ENCODE results near the gene CCDC183.
"Not testable (repeated sequence)": the region's sequence is repeated elsewhere in the genome, so short reads cannot be mapped to it uniquely, and the experiment has no call there.

Gene CCDC183

GRCh38 chr9:136840140-136840876 is 44.2 kb downstream of the CCDC183 start:
- no peak for DNase-seq

DNA sequence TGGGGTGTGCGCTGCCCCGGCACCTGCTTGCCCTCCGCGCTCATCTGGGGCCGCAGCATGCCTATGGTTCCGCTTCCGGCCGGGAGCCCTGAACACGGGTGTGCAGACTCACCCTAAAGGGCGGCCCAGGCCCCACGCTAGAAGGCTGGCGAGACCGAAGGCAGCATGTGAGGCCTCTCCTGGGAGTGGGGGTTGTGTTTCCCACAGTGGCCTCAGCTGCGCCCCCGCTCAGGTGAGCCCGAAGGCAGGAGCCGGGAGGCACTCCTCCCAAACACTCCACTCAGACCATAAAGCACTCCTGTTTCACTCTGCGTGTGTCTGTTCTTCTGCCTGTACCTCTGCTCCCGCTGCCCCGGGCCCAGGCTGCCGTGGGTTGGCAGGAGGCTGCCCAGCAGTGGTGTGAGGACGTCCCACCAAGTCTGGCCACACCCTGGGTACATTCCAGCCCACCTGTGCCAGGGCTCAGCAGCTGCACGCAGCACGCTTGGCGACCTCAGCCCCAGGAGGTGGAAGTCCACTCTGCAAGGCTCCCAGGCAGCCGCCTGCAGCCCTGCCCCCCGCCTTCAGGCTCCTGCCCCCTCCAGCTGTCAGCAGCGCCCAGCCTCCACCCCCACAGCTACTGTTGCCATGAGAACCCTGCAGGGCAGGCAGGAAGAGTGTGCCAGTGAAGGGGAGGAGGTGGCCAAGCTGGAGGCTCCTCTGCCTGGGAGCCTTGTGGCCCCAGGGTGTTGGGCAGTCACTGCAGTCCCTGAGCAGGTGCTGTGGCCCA is 44.9 kb downstream of the CCDC183 start:
- DNase-seq: peak; percentile 71

GRCh38 chr9:136841646-136842379 is 45.7 kb downstream of the CCDC183 start:
- peak; percentile 43 for DNase-seq

- DNase-seq: peak; percentile 48
Observed at GRCh38 chr9:136842380-136842948, 46.3 kb downstream of the CCDC183 start, which contains the start of gene AJM1. Gene AJM1 (plus strand): TSS chr9:136842478. CDS start chr9:136844415, 1,937 bp downstream.

GRCh38 chr9:136843159-136843800 is 47.1 kb downstream of the CCDC183 start:
- DNase-seq: not testable (repeated sequence)

DNA sequence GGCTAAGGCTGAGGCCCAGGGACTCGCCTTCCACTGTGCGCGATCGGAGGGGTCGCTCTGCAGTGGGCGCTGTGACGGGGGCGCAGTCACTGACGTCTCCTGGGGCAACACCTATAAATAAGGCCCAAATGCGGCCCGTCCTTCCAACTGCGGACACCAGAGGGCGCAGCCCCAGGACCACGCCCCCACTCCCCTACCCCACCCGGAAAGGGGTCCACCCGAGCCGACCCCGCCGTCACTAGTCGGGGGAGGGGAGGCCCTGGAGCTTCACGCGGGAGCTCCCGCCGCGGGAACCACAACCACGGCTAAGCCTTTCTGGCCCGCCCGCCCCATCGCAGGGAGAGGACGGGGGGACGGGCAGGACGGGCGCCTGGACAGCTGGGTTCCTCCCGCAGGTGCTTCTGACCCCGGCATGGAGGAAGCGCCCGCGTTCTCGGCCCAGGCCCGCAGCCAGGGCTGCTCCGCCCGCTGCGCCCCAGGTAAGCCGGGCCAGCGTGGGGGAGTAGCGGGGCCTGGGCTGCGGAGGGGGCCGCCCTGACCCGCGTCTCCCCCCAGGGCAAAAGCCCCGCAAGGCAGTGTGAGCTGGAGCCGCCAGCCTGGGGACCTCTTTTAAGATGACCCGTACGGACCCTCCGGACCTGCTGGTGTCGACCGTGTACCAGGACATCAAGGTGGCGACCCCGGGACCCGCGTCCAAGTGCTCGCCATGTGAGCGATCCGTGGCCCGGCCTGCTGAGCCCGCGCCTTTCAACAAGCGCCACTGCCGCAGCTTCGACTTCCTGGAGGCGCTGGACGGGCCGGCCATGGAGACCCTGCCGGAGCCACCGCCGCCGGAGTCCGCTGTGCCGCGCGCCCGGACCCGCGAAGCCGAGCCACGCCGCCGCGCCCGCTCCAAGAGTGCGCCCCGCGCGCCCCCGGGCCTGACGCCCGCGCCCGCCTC is 47.9 kb downstream of the CCDC183 start:
- DNase-seq: not testable (repeated sequence)

- no peak for DNase-seq
Observed at GRCh38 chr9:136844761-136845464, 48.8 kb downstream of the CCDC183 start.

- no peak for DNase-seq
Observed at GRCh38 chr9:136845465-136846260, 49.5 kb downstream of the CCDC183 start.

DNA sequence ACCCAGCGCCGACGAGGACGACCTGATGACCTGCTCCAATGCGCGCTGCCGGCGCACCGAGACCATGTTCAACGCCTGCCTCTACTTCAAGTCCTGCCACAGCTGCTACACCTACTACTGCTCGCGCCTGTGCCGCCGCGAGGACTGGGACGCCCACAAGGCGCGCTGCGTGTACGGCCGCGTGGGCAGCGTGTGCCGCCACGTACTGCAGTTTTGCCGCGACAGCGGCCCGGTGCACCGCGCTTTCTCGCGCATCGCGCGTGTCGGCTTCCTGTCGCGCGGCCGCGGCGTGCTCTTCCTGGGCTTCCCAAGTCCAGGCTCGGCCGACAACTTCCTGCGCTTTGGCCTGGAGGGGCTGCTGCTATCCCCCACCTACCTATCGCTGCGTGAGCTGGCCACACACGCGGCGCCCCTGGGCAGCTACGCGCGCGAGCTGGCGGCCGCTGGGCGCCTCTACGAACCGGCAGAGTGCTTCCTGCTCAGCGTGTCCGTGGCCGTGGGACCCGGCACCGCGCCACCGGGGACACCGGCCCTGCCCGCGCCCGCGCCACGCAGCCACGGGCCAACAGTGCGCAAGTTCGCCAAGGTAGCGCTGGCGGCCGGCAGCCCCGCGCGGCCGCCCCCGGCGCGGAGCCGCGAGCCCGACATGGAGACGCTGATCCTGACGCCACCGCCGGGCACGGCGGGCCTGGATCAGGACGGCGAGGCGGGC is 50.4 kb downstream of the CCDC183 start:
- DNase-seq: no peak

DNA sequence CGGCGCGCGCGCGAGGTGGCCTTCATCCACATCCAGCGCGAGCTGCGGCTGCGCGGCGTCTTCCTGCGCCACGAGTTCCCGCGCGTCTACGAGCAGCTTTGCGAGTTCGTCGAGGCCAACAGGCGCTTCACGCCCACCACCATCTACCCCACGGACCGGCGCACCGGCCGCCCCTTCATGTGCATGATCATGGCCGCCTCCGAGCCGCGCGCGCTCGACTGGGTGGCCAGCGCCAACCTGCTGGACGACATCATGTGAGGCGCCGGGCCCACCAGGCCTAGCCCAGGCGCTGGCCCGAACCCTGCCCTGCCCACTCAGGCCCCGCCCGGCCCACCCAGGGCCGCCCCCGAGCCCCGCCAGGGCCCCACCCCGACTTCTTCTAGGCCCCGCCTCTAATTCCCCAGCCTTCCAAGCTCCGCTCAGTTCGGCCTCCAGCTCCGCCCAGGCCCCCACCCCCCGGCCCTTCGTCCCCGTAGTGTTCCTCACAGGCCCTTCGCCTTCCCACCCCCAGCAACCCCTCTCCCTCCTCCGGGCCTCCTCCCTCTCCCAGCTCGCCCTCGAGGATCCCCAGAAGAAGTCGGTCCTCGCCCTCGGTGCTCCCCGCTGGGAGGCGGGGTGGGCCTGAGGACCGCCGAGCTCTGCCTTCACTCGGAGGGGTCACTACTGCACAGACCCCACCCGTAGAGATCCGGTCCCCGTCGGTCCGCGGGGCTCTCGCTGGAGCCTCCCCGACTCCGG is 51.1 kb downstream of the CCDC183 start:
- DNase-seq: no peak

DNA sequence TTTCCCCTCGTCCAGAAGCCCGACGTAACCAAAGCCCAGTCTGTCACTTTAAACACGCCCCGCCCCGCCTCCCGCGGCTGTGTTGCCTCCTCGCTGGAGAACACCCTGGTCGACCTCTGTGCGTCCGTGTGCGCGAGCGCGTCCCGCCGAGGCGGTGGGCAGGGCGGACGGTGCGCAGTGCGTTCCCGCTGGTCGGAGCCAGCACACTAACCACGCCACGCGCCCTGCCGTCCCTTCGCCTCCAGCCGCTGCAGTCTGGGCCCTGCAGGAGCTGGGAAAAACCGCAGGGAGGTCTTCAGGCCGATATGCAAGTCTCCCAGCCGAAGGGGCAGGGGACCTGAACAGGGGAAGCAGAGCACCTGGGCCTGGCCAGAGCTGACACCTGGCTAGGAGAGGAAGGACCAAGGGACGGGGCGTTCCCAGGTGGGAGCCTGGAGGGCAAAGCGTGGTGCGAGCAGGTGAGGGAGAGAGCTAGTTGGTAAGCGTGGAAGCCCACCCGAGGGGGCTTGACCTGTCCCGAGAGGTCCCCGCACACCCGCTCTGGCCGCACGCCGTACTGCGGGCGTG is 51.8 kb downstream of the CCDC183 start:
- peak; percentile 38 for DNase-seq

- DNase-seq: no peak
Observed at GRCh38 chr9:136848393-136849037, 52.4 kb downstream of the CCDC183 start.

DNA sequence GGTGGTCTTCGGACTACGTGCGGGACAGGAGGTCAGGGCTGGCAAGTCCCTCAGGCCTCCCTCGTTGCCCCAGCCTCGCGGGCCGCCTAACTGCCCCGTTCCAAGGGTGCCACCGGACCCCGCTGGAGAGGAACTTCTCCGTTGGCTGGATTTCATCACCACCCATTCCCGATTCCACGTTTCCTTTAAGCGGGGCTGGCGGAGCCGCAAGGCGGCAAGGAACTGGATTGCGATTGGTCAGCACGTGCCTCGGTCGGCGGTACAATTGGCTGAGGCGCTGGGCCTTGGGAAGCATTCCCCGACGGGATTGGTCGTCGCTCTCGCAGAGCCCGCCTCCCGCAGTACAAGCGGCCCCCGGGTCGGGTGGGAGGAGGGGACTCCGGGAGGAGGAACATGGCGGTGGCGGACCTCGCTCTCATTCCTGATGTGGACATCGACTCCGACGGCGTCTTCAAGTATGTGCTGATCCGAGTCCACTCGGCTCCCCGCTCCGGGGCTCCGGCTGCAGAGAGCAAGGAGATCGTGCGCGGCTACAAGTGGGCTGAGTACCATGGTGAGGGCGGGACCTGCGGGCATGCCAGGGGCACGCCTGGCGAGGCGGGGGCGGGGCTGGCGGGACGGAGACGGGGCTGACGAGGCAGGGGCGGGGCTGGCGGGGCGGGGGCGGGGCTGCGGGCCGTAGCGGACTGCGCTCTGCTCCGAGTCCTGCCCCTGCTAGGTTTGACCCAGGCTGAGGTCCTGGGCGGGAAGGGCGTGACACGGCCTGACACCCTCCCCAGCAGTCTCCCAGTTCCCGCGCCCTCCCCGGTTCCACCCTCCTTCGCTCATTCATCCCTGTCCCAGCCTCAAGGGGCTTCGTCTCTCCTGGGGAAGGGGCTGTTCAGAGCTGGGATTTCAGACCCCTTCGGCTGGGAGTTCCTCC is 53.2 kb downstream of the CCDC183 start, which contains the start of gene PHPT1:
PHPT1 (plus strand) TSS at position 372 of the 922 bp plus-strand sequence; CDS start at position 394, 22 bp downstream.
- DNase-seq: peak; percentile 99

DNA sequence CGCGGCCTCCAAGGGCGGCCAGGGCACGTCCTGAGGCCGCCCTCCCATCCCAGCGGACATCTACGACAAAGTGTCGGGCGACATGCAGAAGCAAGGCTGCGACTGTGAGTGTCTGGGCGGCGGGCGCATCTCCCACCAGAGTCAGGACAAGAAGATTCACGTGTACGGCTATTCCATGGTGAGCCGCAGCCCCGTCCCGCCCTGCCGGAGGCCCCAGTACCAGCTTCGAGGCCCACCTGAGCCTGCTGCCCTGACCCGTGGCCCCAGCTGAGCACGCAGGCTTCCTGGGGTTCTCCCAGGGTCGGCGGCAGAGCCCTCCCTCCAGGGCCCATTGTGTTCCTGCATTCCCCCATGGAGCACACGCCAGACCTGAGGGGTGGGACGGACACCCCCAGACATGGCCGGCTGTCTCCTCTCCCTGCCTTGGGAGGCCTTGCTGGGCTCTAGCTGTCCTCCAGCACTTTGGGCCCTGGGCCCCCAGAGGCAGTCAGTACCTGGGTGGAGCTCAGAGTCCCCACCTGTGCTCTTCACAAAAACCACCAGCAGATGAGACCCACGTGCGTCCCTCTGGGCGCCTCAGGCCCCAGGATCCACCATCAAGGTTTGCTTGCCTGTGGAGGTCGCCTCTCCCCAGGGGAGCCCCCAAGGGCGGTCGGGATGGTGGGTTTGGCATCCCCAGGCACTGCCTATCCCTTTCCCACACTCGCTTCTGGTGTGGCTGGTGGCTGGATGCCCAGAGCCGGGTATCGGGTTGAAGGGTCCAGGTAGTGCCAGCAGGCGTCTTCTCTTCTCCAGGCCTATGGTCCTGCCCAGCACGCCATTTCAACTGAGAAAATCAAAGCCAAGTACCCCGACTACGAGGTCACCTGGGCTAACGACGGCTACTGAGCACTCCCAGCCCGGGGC is 54.1 kb downstream of the CCDC183 start:
- no peak for DNase-seq

Data from DMS79 treated with DMSO at 0.1 percent for 48 hours (cell line).